ENCODE results near the gene CTU2.

GRCh38 chr16:88725609-88726407, 19.5 kb downstream of the CTU2 start:
- TF ChIP-seq CTCF (IDR thresholded peaks at IDR 0.05) = no peak
- no peak for TF ChIP-seq POLR2A (IDR thresholded peaks at IDR 0.05)

Measured in breast epithelium (tissue), 3 donors.